HepG2 (cell line): ENCODE results near the gene RTN3. TPM values are rescaled to one million over a fixed set of nuclear protein-coding genes. Genes with fewer than 3 reads are reported as not detected.

Experiments used
- ATAC-seq: fragments of 200-7000 bp; cut with Tn5 transposase; 3 replicates; pipeline ENCODE4 v1.9.1; 2020; ENCODE audit warnings: mild to moderate bottlenecking, moderate library complexity
- BruUV-seq: library from RNA; stranded (reverse); fragments of 400-500 nt; replicated peaks from 2 replicates; lab custom pipeline; 2021; lab: Mats Ljungman, UMichigan
- CTCF ChIA-PET: fragments of 300-600 bp; formaldehyde crosslinking; extraction: SDS; loops from one replicate; lab custom pipeline; 2021; ENCODE audit warnings: low total read pairs, inconsistent platforms, low intra/inter-chr PET ratio; lab: Yijun Ruan, JAX
- POLR2A ChIA-PET: fragments of 350-600 bp; sonication (Branson Sonifier 250); formaldehyde crosslinking; loops from one replicate; lab custom pipeline; 2020; ENCODE audit warnings: antibody characterized with exemption, inconsistent platforms; lab: Yijun Ruan, JAX
- DNase-seq: peaks from one replicate; pipeline ENCODE4 v3.0.0-alpha.2; 2015; ENCODE audit warnings: low spot score
- FAIRE-seq: peaks from 3 replicates; lab custom pipeline; 2011; peaks lifted over from hg19 to GRCh38; lab: Jason Lieb, UNC
- H2AFZ ChIP-seq: one replicate; pipeline ENCODE4 v1.6.1; 2011; ENCODE audit warnings: low read length, inconsistent platforms
- H3K27ac ChIP-seq: fragments of 300-600 bp; 3 replicates; pipeline ENCODE4 v1.8.0; 2011; ENCODE audit warnings: mixed run types, mild to moderate bottlenecking, mixed read lengths, low read length, inconsistent platforms; ENCODE audit not compliant: insufficient read depth; ENCODE audit errors: extremely low read length
- H3K27me3 ChIP-seq, 2 experiments: fragments of 200-600 bp in 1 of 2; 2 replicates in 1 of 2; 3 replicates in 1 of 2; pipeline versions ENCODE4 v1.6.0 to v1.8.0; 2011; ENCODE audit warnings: low read length in 2 of 2, mild to moderate bottlenecking in 2 of 2, moderate library complexity in 2 of 2, inconsistent platforms in 1 of 2; ENCODE audit not compliant: insufficient read depth in 2 of 2, control insufficient read depth in 1 of 2
- H3K36me3 ChIP-seq, 2 experiments: fragments of 200-600 bp in 1 of 2; replicated peaks in 1 of 2; 2 replicates in 1 of 2; 3 replicates in 1 of 2; pipeline versions ENCODE4 v1.5.1 to v1.8.0; 2011; ENCODE audit warnings: low read length in 2 of 2, inconsistent platforms in 1 of 2; ENCODE audit not compliant: insufficient read depth in 2 of 2, control insufficient read depth in 1 of 2
- H3K4me1 ChIP-seq: 2 replicates; pipeline ENCODE4 v1.5.1; 2012; ENCODE audit warnings: low read length, inconsistent platforms; ENCODE audit not compliant: insufficient read depth
- H3K4me2 ChIP-seq: 2 replicates; pipeline ENCODE4 v1.6.0; 2011; ENCODE audit warnings: low read depth, low read length, inconsistent platforms
- H3K4me3 ChIP-seq, 3 experiments: fragments of 200-600 bp in 1 of 3; sonication (generic), shearing (Covaris generic) in 1 of 3; replicated peaks in 1 of 3; 2 replicates each; pipeline ENCODE4 v1.5.1; 2011 to 2016; ENCODE audit warnings: low read length in 3 of 3, inconsistent platforms in 2 of 3, low read depth in 2 of 3, mild to moderate bottlenecking in 2 of 3, control low read depth in 1 of 3, mixed read lengths in 1 of 3; ENCODE audit not compliant: insufficient read depth in 1 of 3
- H3K79me2 ChIP-seq: one replicate; pipeline ENCODE4 v1.6.1; 2011; ENCODE audit warnings: low read length, inconsistent platforms; ENCODE audit not compliant: insufficient read depth
- H3K9ac ChIP-seq: 2 replicates; pipeline ENCODE4 v1.6.0; 2011; ENCODE audit warnings: mild to moderate bottlenecking, low read depth, low read length, inconsistent platforms; ENCODE audit not compliant: insufficient read depth
- H3K9me3 ChIP-seq: 2 replicates; pipeline ENCODE4 v1.5.1; 2012; ENCODE audit warnings: mild to moderate bottlenecking, low read length
- H4K20me1 ChIP-seq: 2 replicates; pipeline ENCODE4 v1.6.0; 2011; ENCODE audit warnings: inconsistent platforms, mild to moderate bottlenecking, low read length, moderate library complexity; ENCODE audit not compliant: insufficient read depth
- ARID4A ChIP-seq: sonication (generic); formaldehyde crosslinking; IDR thresholded peaks from 2 replicates; pipeline ENCODE4 v1.5.0; 2020; ENCODE audit warnings: mild to moderate bottlenecking, missing genetic modification reagents, borderline replicate concordance
- GLI4 ChIP-seq: sonication (generic); formaldehyde crosslinking; IDR thresholded peaks from 2 replicates; pipeline ENCODE4 v1.5.1; 2020; ENCODE audit warnings: missing genetic modification reagents, mild to moderate bottlenecking, moderate library complexity, borderline replicate concordance
- HDAC2 ChIP-seq: sonication (generic); formaldehyde crosslinking; IDR thresholded peaks from 2 replicates; pipeline ENCODE4 v1.4.0; 2020; ENCODE audit warnings: missing genetic modification reagents
- PTBP1 ChIP-seq: fragments of 200-400 bp; formaldehyde crosslinking; IDR thresholded peaks from 2 replicates; pipeline ENCODE4 v1.6.1; 2018; ENCODE audit warnings: low read length, low read depth; ENCODE audit not compliant: poor library complexity, severe bottlenecking
- RBFOX2 ChIP-seq: fragments of 200-400 bp; formaldehyde crosslinking; IDR thresholded peaks from 2 replicates; pipeline ENCODE4 v1.6.1; 2017; ENCODE audit warnings: low read depth, mild to moderate bottlenecking, low read length
- TEF ChIP-seq: sonication (generic); formaldehyde crosslinking; IDR thresholded peaks from 2 replicates; pipeline ENCODE4 v1.5.0; 2020; ENCODE audit warnings: missing genetic modification reagents
- TGIF2 ChIP-seq: IDR thresholded peaks from 2 replicates; pipeline ENCODE4 v1.6.1; 2016; ENCODE audit warnings: control low read depth, missing compliant biosample characterization
- ZNF180 ChIP-seq: sonication (generic); formaldehyde crosslinking; IDR thresholded peaks from 2 replicates; pipeline ENCODE4 v1.4.0; 2020; ENCODE audit warnings: low read depth, missing genetic modification reagents, borderline replicate concordance
- ZNF3 ChIP-seq: IDR thresholded peaks from 2 replicates; pipeline ENCODE4 v1.7.0; 2017; ENCODE audit warnings: inconsistent platforms
- ZNF354B ChIP-seq: sonication (generic); formaldehyde crosslinking; IDR thresholded peaks from 2 replicates; pipeline ENCODE4 v1.8.0; 2022; ENCODE audit warnings: mild to moderate bottlenecking, missing genetic modification reagents
- ZNF75D ChIP-seq: sonication (generic); formaldehyde crosslinking; IDR thresholded peaks from 2 replicates; pipeline ENCODE4 v1.8.1; 2023; ENCODE audit warnings: missing genetic modification reagents, mild to moderate bottlenecking, borderline replicate concordance
- WGBS: methylation state at CpG from one replicate; pipeline ENCODE4 v1.1.6; 2017; ENCODE audit warnings: low lambda C conversion rate; 5-methylcytosine and 5-hydroxymethylcytosine counted together
- in situ Hi-C: cut with HindIII; loops from 2 replicates; pipeline ENCODE4 v1.10.0; 2017; ENCODE audit warnings: low pct_unique_long_range_greater_than_20kb; ENCODE audit not compliant: extremely low pct_ligation_motif_present
- intact Hi-C: fragments of 100-400 bp; cut with micrococcal nuclease; formaldehyde crosslinking; loops from one replicate; pipeline ENCODE4 v1.10.0; 2022; ENCODE audit not compliant: unreplicated experiment
- polyA plus RNA-seq, 8 experiments: library from polyadenylated mRNA; depleted of rRNA in 3 of 8; stranded (reverse) in 7 of 8; unstranded in 1 of 8; fragments of >200 nt; fragmentation: Illumina TruSeq in 4 of 8; extraction: Trizol in 4 of 8; gene quantifications; 2 replicates each; pipeline versions ENCODE4 v1.2.1 to v1.2.3, GENCODE V29; 2011 to 2016; ENCODE audit warnings: low read depth in 4 of 8, missing spikeins in 1 of 8, mixed read lengths in 1 of 8; ENCODE audit not compliant: insufficient read depth in 1 of 8
- total RNA-seq, 5 experiments: library from RNA; depleted of rRNA; stranded (reverse); fragments of >200 nt; fragmentation: Illumina TruSeq; extraction: Trizol; gene quantifications; 2 replicates each; pipeline ENCODE4 v1.2.3, GENCODE V29; 2016; ENCODE audit warnings: low read depth in 1 of 5
- TF ChIP-seq, protein P1 (sequence below): sonication (generic); formaldehyde crosslinking; IDR thresholded peaks from 2 replicates; pipeline ENCODE4 v1.8.0; 2023; ENCODE audit warnings: mild to moderate bottlenecking, missing genetic modification reagents
- TF ChIP-seq, protein P2 (sequence below): sonication (generic); formaldehyde crosslinking; IDR thresholded peaks from 2 replicates; pipeline ENCODE4 v1.4.0; 2020; ENCODE audit warnings: missing genetic modification reagents

The RTN3 gene
- total and polyA plus RNA-seq, 2 of the 13 experiments (the other 11 are each of a cell fraction or from before 2014, with no cell fraction given): 32.2 to 41.1 TPM

- H3K4me3 ChIP-seq: peak overlapping the region; percentile 10 to 85 (median 29); a peak in 4 of 6 replicates
- in situ Hi-C loops: loop anchor here (10.0 kb wide), 1 partner anchor 150 kb away; the partner anchor contains the start of gene RCOR2
- no TSS peak for BruUV-seq
- H3K9me3 ChIP-seq: no peaks in the 10 kb centered on the region
- peaks cover 1 to 2% of the 10 kb centered on the region in 2 experiments; a peak in 2 of 5 replicates for H3K36me3 ChIP-seq
- peak; percentile 75 for DNase-seq
- peak overlapping the region; percentile 76 for H3K4me2 ChIP-seq
- no peak overlapping the region for H2AFZ ChIP-seq
- peak overlapping the region; percentile 63 for H3K27ac ChIP-seq
- no peaks in the 10 kb centered on the region; the same call in 1 of the 2 replicates for H4K20me1 ChIP-seq
- peaks cover 34% of the 10 kb centered on the region for H3K4me1 ChIP-seq
- WGBS: 8% methylated on average over 4 of the region's 30 CpGs
- peaks cover 0 to 1% of the 10 kb centered on the region in 2 experiments; a peak in 2 of 5 replicates for H3K27me3 ChIP-seq
- intact Hi-C loops: loop anchor here (5.0 to 10.0 kb wide), 2 partner anchors 140 to 182 kb away; no protein-coding TSS in a partner anchor
- FAIRE-seq: peak; percentile 97
- ChIA-PET POLR2A (interaction anchor here (0.6 to 4.3 kb wide), 6 partner anchors 8 to 74 kb away, joined by 3 to 22 read pairs (median 8); partner anchors contain the start of gene MARK2), CTCF (no interaction called here)
- peaks cover 7% of the 10 kb centered on the region for H3K79me2 ChIP-seq
- ATAC-seq: peak; percentile 66
- H3K9ac ChIP-seq: peak overlapping the region; percentile 25; the same call in 1 of the 2 replicates
- TF ChIP-seq ZNF180 (CRISPR knock-in tag) (no peak), ZNF3 (no peak), TGIF2 (CRISPR knock-in tag) (no peak), ZNF75D (CRISPR knock-in tag) (no peak), RBFOX2 (peak; percentile 76), GLI4 (no peak), ZNF354B (CRISPR knock-in tag) (no peak), TEF (CRISPR knock-in tag) (no peak), HDAC2 (CRISPR knock-in tag) (peak; percentile 26; the same call in 1 of the 2 replicates), PTBP1 (no peak), ARID4A (CRISPR knock-in tag) (no peak; the same call in 1 of the 2 replicates)
- TF ChIP-seq, protein P1, sequence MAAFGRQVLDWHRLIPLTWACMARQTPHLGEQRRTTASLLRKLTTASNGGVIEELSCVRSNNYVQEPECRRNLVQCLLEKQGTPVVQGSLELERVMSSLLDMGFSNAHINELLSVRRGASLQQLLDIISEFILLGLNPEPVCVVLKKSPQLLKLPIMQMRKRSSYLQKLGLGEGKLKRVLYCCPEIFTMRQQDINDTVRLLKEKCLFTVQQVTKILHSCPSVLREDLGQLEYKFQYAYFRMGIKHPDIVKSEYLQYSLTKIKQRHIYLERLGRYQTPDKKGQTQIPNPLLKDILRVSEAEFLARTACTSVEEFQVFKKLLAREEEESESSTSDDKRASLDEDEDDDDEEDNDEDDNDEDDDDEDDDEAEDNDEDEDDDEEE: no peak
- TF ChIP-seq, protein P2, sequence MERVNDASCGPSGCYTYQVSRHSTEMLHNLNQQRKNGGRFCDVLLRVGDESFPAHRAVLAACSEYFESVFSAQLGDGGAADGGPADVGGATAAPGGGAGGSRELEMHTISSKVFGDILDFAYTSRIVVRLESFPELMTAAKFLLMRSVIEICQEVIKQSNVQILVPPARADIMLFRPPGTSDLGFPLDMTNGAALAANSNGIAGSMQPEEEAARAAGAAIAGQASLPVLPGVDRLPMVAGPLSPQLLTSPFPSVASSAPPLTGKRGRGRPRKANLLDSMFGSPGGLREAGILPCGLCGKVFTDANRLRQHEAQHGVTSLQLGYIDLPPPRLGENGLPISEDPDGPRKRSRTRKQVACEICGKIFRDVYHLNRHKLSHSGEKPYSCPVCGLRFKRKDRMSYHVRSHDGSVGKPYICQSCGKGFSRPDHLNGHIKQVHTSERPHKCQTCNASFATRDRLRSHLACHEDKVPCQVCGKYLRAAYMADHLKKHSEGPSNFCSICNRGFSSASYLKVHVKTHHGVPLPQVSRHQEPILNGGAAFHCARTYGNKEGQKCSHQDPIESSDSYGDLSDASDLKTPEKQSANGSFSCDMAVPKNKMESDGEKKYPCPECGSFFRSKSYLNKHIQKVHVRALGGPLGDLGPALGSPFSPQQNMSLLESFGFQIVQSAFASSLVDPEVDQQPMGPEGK (CRISPR knock-in tag): peak; percentile 66
Observed at GRCh38 chr11:63764679-63765647, 83.7 kb downstream of the RTN3 start.
